ENCODE results near the gene FAM222A. TPM values are rescaled to one million over a fixed set of nuclear protein-coding genes. Genes with fewer than 3 reads are reported as not detected.

Gene FAM222A
- polyA plus RNA-seq, 4 donors, result 7.0 to 9.3 (median 8.5) TPM

DNA sequence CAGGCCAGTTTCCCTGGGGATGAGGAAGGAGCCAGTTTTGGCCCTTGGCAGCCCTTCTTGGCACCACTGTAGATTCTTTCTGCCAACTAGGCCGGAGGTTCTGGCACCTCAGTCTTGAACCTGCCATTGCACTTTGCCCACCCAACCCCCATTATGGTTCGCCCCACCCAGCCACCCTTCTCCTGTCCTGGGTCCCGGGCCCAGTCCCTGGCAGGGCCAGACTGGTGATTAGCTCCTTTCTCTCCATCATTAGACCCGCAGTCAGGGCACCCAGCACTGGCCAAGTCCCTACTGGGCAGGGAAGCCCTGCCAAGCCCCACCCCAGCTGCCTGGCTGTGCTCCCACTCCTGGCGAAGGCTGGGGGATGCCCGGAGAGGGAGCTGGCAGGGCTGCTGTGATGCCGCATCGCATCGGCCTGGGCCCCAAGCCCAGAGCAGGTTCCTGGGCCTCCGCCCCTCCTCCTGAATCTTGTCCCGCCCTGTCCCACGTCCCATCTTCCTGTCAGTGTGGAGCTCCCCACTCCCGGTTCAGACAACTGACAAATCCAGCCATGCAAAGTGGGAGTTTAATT lies 9.8 kb downstream of the FAM222A start:
- DNase-seq (ENCODE audit: low read depth in 4 of 4, low spot score in 3 of 4), result no peak

DNA sequence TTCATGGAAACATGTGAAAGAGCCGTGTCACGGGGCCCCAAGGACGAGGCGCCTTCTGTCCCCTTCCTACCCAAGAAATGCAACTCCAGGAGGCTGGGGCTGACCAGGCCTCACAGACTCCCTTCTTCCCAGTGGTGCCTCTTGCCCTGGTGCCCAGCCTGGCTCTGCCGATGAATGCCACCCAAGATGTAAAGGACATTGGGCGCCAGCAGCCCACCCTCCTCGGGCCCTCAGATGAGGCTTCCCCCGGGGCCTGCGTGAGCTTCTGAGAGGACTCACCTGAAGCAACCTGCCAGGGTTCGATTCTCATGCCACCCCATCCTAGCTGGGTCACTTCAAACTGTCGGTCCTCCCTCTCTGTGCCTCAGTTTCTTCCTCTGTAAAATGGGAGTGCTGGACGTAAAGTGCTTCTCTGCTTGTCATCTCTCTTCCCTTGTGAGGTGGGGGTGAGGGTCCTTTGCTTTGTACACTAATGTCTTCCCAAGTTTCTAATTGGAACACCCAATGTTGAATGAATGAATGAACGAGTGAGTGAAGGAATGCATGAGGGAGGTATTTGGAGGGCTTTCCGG lies 10.8 kb downstream of the FAM222A start:
- DNase-seq (ENCODE audit: low read depth in 4 of 4, low spot score in 3 of 4), result no peak

DNA sequence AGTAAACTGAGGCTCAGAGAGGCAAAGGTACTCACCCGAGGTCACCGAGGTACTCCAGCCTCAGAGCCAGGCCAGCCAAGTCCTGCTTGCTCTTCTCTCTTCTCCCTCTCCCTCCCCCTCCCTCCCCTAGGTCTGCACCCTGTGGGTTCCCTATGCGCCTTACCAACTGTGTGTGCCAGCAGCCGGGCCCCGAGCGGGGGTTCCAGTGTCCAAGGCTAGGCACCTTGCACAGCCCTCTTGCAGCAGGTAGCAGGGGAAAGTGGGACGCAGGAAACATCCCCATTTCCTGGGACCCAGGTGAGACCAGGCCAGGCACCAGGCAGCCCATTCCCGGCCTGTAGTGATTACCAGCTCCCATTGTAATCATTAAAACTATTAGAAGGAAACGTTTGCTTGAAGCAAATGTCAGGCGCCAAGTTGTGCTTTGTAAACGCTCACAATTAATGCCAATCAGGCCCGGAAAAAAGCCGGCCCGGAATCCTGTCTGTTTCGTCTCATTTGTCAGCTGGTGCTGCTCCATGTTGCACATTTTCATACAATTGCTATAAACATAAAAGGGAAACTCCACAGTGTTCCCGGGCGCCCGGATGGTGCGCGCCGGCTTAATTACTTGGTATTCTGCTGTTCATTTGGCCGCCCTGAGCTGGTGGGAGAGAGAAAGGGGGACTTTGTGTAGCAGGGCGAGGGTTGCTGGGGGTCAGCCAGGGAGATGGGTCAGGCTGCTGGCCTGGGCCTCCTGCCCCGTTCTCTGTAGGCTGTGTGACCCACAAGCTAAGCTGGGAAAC lies 11.9 kb downstream of the FAM222A start:
- DNase-seq (ENCODE audit: low read depth in 4 of 4, low spot score in 3 of 4), result no peak

DNA sequence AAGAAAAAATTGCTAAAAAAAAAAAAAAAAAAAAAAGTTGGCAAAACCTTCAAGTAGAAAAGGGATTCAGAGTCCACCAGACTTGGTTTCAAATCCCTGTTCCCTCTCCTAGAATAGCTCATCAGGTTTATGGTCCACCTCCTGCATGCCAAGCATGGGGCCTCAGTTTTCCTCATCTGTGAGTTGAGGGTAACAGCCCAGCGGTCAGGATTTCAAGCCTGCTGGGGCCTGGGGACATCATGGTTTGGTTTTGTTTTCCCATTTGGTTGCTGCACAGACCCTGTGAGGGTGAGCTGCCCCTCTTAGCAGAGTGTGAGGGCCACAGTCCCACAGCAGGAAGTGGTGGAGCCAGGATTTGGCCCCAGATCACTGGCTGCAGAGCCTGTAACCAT lies 12.5 kb downstream of the FAM222A start:
- no peak for DNase-seq (ENCODE audit: low read depth in 4 of 4, low spot score in 3 of 4)

DNA sequence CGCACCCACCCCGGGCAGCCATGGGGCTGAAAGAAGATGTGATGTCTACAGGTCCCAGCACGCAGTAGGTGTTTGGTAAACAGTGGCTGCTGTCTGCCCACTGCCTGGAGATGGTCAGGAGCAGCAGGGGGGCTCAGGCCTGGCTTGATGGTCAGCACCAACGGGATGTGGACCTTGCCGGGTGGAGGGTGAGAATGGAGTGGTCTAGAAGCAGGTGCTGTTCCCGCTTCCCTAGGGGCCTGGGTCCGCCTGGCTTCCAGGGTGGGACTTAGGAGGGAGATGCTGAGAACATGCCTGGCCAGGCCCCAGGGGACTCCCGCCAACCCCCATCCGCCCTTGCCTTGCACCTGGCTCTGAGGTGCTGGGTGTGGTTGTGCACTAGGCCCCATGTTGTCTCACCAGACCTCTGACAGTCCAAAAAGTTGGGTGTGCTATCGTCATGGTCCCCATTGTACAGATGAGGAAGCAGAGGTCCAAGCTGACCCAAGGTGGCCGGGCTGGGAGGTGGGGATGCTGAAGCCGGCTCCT lies 12.9 kb downstream of the FAM222A start:
- no peak for DNase-seq (ENCODE audit: low read depth in 4 of 4, low spot score in 3 of 4)

DNA sequence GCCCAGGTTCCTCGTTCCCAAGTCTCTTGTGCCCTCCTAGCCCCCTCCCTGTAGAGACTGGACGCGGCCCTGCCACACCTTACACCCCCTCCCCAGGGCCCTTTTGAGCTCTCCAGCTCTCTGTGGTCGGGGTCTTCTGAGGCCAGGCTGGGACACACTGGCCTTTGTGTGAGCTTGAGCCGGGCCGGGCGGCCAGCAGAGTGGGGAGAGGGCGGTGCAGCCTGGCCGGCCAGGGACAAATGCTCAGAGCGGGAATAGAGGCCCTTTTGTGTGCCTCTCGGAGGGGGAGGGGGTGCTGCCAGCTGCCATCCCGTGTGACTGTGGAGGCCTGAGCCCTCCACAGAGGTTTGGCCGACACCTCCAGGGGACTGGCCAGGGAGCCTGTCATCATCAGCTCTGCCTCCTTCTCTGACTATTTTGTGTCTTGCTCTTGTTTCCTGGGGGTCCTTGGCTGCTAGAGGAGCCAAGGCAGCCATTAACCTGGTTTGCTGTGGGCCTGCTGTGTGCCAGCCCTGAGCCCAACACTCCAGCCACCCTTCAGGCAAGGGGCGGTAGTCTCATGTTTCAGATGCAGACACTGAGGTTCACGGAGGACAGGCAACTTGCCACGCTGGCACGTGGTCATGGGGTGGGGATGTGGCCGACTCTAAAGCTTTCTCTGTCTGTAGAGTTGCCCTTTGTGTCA lies 13.6 kb downstream of the FAM222A start:
- no peak for DNase-seq (ENCODE audit: low read depth in 4 of 4, low spot score in 3 of 4)

DNA sequence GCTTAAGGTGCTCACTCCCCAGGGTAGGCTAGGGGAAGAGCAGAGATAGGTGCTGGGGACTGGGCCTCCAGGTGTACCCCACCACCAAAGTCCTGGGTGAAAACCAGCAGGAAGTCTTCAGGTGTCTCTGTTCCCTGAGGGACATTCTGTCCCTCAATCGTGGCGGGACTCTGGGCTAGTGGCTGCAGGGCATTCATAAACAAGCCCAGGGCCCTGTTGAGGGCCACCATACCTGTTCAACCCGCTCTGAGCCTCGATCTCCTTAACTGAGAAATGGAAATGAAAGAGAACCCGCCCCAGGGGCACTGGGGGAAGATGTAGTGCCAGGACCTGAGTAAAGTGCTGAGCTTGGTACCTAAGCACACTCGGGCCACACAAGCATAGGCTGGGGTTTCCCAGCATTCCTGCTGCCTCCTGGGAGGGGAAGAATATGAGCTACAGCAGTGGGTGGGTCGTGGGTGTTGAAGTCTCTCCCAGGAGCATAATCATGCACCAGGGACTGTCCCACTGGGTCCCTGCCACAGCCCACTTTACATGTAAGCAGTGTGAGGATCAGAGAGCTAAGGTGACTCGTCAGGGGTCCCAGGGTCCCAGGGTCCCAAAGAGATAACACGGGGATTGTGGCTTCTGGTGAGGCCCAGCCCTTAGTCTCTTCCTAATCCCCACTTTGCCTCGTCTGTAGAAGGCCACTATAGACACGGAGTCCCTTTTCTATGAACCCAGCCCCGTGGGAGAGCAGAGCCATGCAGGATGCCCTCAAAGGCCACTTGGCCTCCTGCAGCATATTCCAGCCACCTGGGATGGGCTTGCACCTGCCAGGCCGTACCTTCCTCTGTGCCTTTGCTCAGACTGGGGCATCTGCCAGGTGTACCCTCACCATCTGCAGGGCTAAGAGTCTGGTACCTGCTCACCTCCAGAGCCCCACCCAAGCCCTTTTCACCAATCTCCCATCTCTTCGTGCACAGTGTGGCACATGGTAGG lies 14.4 kb downstream of the FAM222A start:
- DNase-seq (ENCODE audit: low read depth in 4 of 4, low spot score in 3 of 4), result no peak

DNA sequence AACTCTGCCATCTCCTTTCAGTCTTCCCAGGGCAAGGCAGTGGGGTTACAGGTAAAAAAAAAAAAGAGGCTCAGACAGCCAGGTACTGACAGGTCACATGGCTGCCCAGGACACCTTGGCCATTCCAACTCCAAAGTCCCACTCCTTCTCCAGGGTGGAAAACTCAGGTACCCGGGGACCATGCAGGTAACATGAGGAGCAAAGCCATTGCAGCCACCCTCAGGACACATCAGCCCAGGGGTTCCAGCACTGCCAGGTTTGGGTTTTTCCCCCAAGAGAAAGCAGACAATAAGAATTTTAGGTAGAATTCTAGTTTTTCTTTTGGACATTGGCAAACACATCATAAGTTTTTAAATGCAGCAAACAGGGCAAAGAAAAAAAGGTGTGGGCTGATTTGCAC lies 15.3 kb downstream of the FAM222A start:
- DNase-seq (ENCODE audit: low read depth in 4 of 4, low spot score in 3 of 4), result no peak

DNA sequence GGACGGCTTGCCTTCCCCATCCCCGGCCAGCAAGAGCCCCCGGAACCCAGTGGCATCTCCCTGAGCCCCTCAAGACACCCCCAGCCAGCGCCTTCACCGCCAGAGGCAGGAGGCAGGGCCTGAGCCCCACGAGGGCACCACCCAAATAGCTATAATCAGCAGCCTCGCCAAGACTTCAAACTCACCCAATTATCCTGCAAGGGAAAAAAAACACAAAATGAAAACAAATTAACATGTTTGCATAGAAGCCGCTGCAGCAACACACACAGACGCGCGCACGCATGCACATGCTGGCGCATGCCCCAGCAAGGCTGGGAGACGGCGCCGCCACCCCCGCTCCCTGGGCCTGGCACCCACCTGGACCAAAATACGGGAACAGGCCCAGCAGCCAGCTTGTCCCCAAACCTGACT lies 15.8 kb downstream of the FAM222A start:
- DNase-seq (ENCODE audit: low read depth in 4 of 4, low spot score in 3 of 4), result no peak

DNA sequence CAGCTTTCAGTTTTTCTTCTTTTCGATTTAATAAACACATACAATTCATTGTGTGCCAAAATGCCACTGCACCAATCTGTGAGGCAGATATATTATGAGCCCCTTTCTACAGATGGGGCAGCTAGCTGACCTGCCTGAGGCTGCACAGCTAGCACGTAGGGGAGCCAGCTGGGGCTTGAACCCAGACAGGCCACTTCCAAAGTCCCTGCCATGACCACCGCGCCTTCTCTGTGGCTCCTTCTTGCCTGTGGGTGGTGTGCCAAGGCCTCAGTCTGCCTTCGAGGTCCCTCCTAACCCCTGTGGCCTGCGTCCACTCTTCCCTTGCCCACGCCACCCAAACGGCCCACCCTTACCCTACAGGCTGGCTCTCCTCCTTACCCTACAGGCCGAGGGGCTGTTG lies 16.2 kb downstream of the FAM222A start:
- no peak for DNase-seq (ENCODE audit: low read depth in 4 of 4, low spot score in 3 of 4)

DNA sequence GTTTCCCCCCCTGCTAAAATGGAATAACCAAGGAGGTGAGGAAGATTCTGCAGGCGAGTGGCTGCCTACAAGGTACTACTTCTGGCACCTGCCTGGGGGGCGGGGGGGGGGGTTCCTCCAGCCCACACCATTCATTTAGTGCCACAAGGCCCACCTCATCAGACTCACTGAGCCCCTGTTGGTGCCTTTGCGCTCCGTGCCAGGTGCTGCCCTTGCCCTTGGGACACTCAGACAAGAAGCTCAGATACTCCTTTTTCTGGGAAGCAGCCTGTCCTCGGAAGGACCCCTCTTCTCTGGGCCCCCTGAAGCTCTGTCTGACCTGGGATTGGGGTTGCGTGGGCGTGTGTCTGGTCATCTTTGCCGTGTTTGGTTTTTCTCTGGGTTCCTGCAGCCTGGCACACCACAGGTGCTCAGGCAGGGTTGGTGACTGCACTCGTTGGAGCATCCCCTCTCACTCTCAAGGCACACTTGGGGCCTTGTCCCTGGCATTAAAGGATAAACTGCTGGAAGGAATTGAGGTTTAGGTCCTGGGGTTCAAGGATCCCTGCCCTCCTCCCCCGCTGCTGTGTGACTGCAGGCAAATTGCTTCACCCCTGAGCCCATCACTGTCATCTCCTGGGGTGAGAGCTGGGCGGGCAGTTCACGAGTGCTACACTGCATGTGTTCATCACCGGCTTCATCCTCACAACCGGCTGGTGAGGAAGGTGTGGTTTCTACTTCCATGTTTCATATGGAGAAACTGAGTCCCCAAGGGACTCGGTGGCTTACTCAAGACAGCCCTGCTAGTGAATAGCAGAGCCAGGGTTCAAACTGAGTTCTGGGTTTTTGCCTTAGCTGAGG lies 16.9 kb downstream of the FAM222A start:
- no peak for DNase-seq (ENCODE audit: low read depth in 4 of 4, low spot score in 3 of 4)

DNA sequence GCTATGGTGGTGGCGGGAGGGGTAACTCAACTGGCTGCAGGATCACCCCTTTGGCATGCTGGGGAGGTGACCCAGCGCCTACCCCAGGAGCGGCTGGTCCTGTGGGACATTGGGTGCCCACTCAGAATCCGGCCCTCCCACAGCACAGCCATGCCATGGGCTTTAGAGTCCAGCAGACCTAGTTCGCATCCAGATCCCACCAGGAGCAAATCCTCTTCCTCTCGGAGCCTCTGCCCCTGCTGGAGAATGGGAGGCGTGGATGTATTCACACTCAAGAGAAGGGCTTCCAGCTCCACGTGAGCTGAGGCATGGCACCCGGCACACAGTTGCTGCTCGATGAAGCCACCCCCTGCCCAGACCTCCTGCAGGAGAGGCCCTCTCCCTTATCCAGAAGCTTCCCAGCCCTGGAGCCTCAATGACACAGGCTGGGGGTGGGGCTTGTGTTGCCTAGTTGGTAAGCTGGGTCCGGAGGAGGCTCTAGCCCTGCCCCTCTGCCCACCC lies 17.7 kb downstream of the FAM222A start:
- no peak for DNase-seq (ENCODE audit: low read depth in 4 of 4, low spot score in 3 of 4)

DNA sequence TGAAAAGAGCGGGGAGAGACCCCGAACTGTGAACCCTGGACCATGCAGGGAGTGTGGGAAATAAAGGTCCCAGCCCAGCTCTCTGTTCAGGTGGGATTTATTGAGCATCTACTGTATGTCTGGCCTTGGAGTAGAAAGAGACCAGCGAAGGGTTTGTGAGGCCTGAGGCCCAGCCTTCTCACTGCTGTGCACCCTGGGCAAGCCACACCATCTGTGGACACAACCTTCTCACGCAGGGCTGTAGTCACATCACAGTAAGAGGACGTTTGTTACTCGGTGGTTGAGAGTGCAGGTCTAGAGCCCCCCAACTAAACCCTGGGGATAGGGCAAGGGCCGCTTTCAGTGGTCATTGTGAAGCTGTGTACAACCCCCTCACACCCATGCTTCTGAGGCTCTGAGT lies 18.2 kb downstream of the FAM222A start:
- DNase-seq (ENCODE audit: low read depth in 4 of 4, low spot score in 3 of 4), result no peak

DNA sequence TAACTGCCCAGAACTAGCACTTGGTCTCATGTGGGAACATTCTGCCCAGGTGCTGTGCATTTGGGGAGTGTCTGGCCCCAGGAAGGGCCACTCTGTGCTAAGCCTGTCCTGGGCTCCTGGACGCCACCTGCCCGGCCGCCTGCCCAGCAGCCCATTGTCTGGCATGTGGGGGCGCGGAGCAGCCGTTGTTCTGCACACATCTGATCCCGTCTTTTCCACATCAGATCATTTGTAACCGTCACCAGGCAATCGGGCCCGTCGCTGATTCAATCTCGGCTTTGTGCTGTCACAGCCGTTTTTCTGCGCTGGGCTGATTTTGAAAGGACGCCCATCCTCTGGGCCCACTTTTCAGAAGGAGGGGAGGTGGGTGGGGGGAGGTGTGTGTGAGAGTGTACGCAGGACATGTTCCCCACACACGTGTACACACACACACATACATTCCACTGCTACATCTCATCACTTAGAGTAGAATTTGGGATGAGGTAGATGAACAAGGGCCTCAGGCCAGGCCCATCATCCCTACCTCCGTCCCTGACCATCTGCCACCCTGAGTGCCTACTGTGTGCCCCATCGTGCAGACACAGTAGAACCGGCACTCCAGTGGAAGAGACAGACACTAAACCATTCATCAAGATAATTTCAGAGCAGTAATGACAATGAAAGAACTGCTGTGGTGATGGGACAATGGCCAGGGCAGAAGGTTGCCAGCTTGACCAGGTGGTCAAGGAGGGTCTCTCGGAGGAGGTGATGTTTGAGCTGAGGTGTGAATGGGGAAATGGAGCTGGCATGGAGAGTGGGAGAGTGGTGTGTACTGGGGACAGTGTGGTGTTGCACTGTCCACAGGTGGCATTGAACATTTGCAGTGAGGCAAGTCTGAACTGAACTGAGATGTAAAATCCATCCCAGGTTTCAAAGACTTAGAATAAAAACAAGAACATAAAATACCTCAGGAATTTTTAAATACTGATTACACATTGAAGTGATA lies 19.0 kb downstream of the FAM222A start:
- no peak for DNase-seq (ENCODE audit: low read depth in 4 of 4, low spot score in 3 of 4)

DNA sequence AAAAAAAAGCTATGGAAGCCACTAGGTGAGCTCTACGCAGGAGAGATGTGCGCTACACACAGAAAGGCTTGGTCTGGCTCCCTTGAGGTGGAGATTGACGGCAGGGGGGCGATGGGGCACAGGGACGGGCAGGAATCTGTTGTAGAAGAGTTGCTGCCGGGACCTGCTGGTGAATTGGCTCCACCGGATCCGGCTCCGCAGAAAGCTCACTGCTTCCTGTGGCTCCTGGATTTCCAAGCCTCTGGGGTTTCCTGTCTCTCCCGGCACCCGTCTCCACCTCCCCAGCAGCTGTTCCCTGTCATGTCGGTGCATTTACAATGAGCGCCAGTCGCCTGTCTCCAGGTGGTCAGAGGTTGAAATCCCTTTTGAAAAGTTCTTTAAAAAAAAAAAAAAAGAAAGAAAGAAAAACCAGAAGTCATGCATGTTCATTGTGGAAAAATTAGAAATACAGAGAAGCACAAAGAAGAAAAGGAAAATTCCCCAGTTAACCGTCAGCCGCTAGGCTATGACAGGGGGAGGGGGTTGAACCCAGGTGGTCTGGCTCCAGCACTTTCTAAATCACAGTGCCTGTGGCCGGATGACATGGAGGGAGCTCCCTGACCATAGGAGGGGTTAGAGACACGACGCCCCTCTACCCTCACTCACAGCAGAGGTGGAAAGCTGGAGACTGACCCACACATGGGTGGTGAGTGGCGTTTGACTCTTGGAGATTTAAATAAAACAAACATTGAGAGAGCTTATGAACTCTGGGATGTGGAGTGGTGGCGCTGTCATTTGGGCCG lies 20.8 kb downstream of the FAM222A start:
- no peak for DNase-seq (ENCODE audit: low read depth in 4 of 4, low spot score in 3 of 4)

DNA sequence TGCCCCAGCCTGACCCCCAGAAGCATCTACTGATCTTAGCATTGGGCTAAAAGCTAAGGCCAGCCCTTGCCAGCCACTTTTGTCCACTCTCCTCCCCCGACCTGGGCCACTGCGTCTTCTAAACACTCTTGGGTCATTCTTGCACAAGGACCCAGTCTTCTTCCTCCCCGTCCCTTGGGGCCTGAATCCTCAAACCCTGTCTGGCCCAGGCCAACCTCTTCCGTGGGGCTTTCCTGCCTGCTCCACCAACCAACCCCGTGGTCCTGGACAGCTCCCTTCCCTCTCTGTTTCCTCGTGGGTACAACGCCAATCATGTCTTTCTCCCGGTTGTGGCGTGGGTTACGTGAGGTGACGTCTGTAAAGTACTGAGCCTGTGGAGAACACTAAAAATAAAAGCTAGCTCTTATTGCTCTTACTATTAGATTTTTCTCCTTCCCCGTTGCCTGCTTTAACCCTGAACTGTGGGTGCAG lies 21.5 kb downstream of the FAM222A start:
- no peak for DNase-seq (ENCODE audit: low read depth in 4 of 4, low spot score in 3 of 4)
